OCI-LY7 (cell line): ENCODE measurements around the gene ZNF544.

Experiments
- CTCF ChIP-seq: fragments of 200-600 bp; sonication (generic); conservative IDR thresholded peaks from 2 replicates; pipeline ENCODE4 v1.5.1; 2014; ENCODE audit warnings: mild to moderate bottlenecking, antibody characterized with exemption, low read length, moderate library complexity, mixed read lengths
- EZH2phosphoT487 ChIP-seq: fragments of 200-600 bp; sonication (generic); IDR thresholded peaks from 2 replicates; pipeline ENCODE4 v1.6.1; 2018; ENCODE audit warnings: low read depth, borderline replicate concordance, mild to moderate bottlenecking, mixed run types, antibody characterized with exemption, low read length, moderate library complexity, mixed read lengths

- TF ChIP-seq CTCF (no peak), EZH2phosphoT487 (no peak)
These were observed 75.5 kb downstream of the ZNF544 start for GRCh38 chr19:58304255-58304654.
